Small intestine (tissue), 7 donors: ENCODE measurements around the gene DRAXIN. TPM values are rescaled to one million over a fixed set of nuclear protein-coding genes. Genes with fewer than 3 reads are reported as not detected.

ENCODE experiments used
- DNase-seq, 2 donors: peaks; one replicate each; pipeline versions ENCODE4 v3.0.0 to v3.0.0-alpha.2; 2013
- FAIRE-seq: peaks from 2 replicates; lab custom pipeline; 2012; peaks lifted over from hg19 to GRCh38; lab: Jason Lieb, UNC
- H3K27ac ChIP-seq, 3 donors: one replicate each; pipeline ENCODE4 v1.5.1; 2013; ENCODE audit warnings: low read length in 2 of 3, mild to moderate bottlenecking in 2 of 3, control low read depth in 1 of 3, inconsistent platforms in 1 of 3, low read depth in 1 of 3, moderate library complexity in 1 of 3
- H3K27me3 ChIP-seq, 3 donors: one replicate each; pipeline ENCODE4 v1.6.1; 2013; ENCODE audit warnings: low read length in 3 of 3, inconsistent platforms in 1 of 3; ENCODE audit not compliant: control insufficient read depth in 3 of 3, insufficient read depth in 3 of 3
- H3K36me3 ChIP-seq, 3 donors: one replicate each; pipeline ENCODE4 v1.6.1; 2013; ENCODE audit warnings: low read length in 3 of 3, inconsistent platforms in 1 of 3, low read depth in 1 of 3, mild to moderate bottlenecking in 1 of 3, moderate library complexity in 1 of 3; ENCODE audit not compliant: control insufficient read depth in 3 of 3, insufficient read depth in 2 of 3
- H3K4me1 ChIP-seq, 3 donors: one replicate each; pipeline ENCODE4 v1.6.1; 2013; ENCODE audit warnings: low read length in 2 of 3, inconsistent platforms in 1 of 3, low read depth in 1 of 3, mild to moderate bottlenecking in 1 of 3, moderate library complexity in 1 of 3; ENCODE audit not compliant: control insufficient read depth in 3 of 3, insufficient read depth in 2 of 3
- H3K4me3 ChIP-seq, 3 donors: one replicate each; pipeline ENCODE4 v1.5.1; 2013; ENCODE audit warnings: low read length in 3 of 3, control low read depth in 1 of 3, inconsistent platforms in 1 of 3, low read depth in 1 of 3, mild to moderate bottlenecking in 1 of 3, moderate library complexity in 1 of 3
- H3K9me3 ChIP-seq, 2 donors: one replicate each; pipeline ENCODE4 v1.6.1; 2013; ENCODE audit warnings: low read depth in 1 of 2, low read length in 1 of 2; ENCODE audit not compliant: control insufficient read depth in 2 of 2, insufficient read depth in 1 of 2
- WGBS, 3 donors: extraction: QIAGEN DNeasy Blood & Tissue Kit; methylation state at CpG; one replicate each; pipeline ENCODE4 v1.1.7; 2013; 5-methylcytosine and 5-hydroxymethylcytosine counted together
- polyA plus RNA-seq, 4 donors: library from polyadenylated mRNA; stranded (reverse) in 3 of 4; unstranded in 1 of 4; fragments of 200-250 nt in 3 of 4; fragments of 120-200 nt in 1 of 4; gene quantifications; one replicate each; pipeline versions ENCODE4 v1.2.1 to v1.2.3, GENCODE V29; 2013
- donor health status: healthy with polysubstance abuse.
- donor health status: control.
- donor health status: control.
- donor health status: Bipolar disorder and iron deficiency.
- donor health status: healthy.

Gene DRAXIN
- polyA plus RNA-seq, 4 donors = 0.07 to 0.15 TPM; not detected in 2

GRCh38 chr1:11744287-11744686 is 52.8 kb downstream of the DRAXIN start:
- H3K4me1 ChIP-seq = no peaks in the 10 kb centered on the region
- WGBS, 3 donors = 82 to 91% (median 88%) methylated on average over 9 of the region's 9 CpGs
- H3K4me3 ChIP-seq = no peak overlapping the region
- H3K36me3 ChIP-seq = peaks cover 0 to 27% (median 5%) of the 10 kb centered on the region in 3 donors
- H3K9me3 ChIP-seq = no peaks in the 10 kb centered on the region
- H3K27me3 ChIP-seq = no peaks in the 10 kb centered on the region
- H3K27ac ChIP-seq = no peak overlapping the region
- DNase-seq = no peak
- FAIRE-seq = no peak

GRCh38 chr1:11746092-11746491 is 54.6 kb downstream of the DRAXIN start:
- peaks cover 0 to 45% (median 5%) of the 10 kb centered on the region in 3 donors for H3K36me3 ChIP-seq
- no peaks in the 10 kb centered on the region for H3K9me3 ChIP-seq
- no peaks in the 10 kb centered on the region for H3K4me1 ChIP-seq
- no peak overlapping the region for H3K27ac ChIP-seq
- FAIRE-seq (no peak), DNase-seq (peak in 1 of 2 donors; percentile 38)
- no peaks in the 10 kb centered on the region for H3K27me3 ChIP-seq
- H3K4me3 ChIP-seq = no peak overlapping the region
- WGBS, 3 donors = 17 to 64% (median 46%) methylated on average over 6 of the region's 6 CpGs

- FAIRE-seq (no peak), DNase-seq (no peak)
- Histone ChIP-seq H3K9me3 (no peaks in the 10 kb centered on the region), H3K4me3 (no peak overlapping the region), H3K27ac (no peak overlapping the region), H3K36me3 (peaks cover 0 to 48% (median 5%) of the 10 kb centered on the region in 3 donors), H3K27me3 (no peaks in the 10 kb centered on the region), H3K4me1 (no peaks in the 10 kb centered on the region)
- 74 to 82% (median 79%) methylated on average over 20 of the region's 20 CpGs for WGBS, 3 donors
Observed at GRCh38 chr1:11746795-11747487, 55.4 kb downstream of the DRAXIN start.

- DNase-seq = no peak
- no peak for FAIRE-seq
- Histone ChIP-seq H3K9me3 (no peaks in the 10 kb centered on the region), H3K36me3 (peaks cover 0 to 48% (median 5%) of the 10 kb centered on the region in 3 donors), H3K27me3 (peaks cover 0 to 3% (median 0%) of the 10 kb centered on the region in 3 donors), H3K27ac (no peak overlapping the region), H3K4me1 (no peaks in the 10 kb centered on the region), H3K4me3 (no peak overlapping the region)
- 90 to 93% (median 92%) methylated on average over 22 to 27 of the region's 27 CpGs for WGBS, 3 donors
Observed at GRCh38 chr1:11748294-11749202, 57.0 kb downstream of the DRAXIN start.

GRCh38 chr1:11749203-11749689 is 57.7 kb downstream of the DRAXIN start:
- WGBS, 3 donors = 70 to 80% (median 75%) methylated on average over 9 of the region's 9 CpGs
- H3K9me3 ChIP-seq = no peaks in the 10 kb centered on the region
- no peak overlapping the region for H3K4me3 ChIP-seq
- peaks cover 0 to 3% (median 0%) of the 10 kb centered on the region in 3 donors for H3K27me3 ChIP-seq
- no peak overlapping the region for H3K27ac ChIP-seq
- no peaks in the 10 kb centered on the region for H3K4me1 ChIP-seq
- FAIRE-seq (no peak), DNase-seq (peak; percentile 29 to 41)
- H3K36me3 ChIP-seq = peaks cover 0 to 48% (median 5%) of the 10 kb centered on the region in 3 donors

- 90 to 95% (median 95%) methylated on average over 15 of the region's 15 CpGs for WGBS, 3 donors
- peaks cover 0 to 48% (median 5%) of the 10 kb centered on the region in 3 donors for H3K36me3 ChIP-seq
- FAIRE-seq = no peak
- H3K4me3 ChIP-seq = no peak overlapping the region
- H3K27ac ChIP-seq = no peak overlapping the region
- no peak for DNase-seq
- no peaks in the 10 kb centered on the region for H3K9me3 ChIP-seq
- no peaks in the 10 kb centered on the region for H3K4me1 ChIP-seq
- H3K27me3 ChIP-seq = peaks cover 0 to 3% (median 0%) of the 10 kb centered on the region in 3 donors
Observed at GRCh38 chr1:11749996-11750395, 58.5 kb downstream of the DRAXIN start.

GRCh38 chr1:11751087-11751486 is 59.6 kb downstream of the DRAXIN start:
- H3K27ac ChIP-seq = no peak overlapping the region
- DNase-seq = no peak
- H3K36me3 ChIP-seq = peaks cover 0 to 46% (median 2%) of the 10 kb centered on the region in 3 donors
- H3K9me3 ChIP-seq = no peaks in the 10 kb centered on the region
- 87 to 93% (median 90%) methylated on average over 9 of the region's 9 CpGs for WGBS, 3 donors
- peaks cover 0 to 3% (median 0%) of the 10 kb centered on the region in 3 donors for H3K27me3 ChIP-seq
- H3K4me1 ChIP-seq = no peaks in the 10 kb centered on the region
- no peak overlapping the region for H3K4me3 ChIP-seq
- no peak for FAIRE-seq

GRCh38 chr1:11752359-11753088 is 61.0 kb downstream of the DRAXIN start:
- H3K36me3 ChIP-seq = peaks cover 0 to 39% (median 0%) of the 10 kb centered on the region in 3 donors
- H3K9me3 ChIP-seq = no peaks in the 10 kb centered on the region
- DNase-seq (no peak), FAIRE-seq (no peak)
- H3K4me1 ChIP-seq = no peaks in the 10 kb centered on the region
- 53 to 62% (median 61%) methylated on average over 17 of the region's 17 CpGs for WGBS, 3 donors
- no peak overlapping the region for H3K4me3 ChIP-seq
- peaks cover 0 to 3% (median 0%) of the 10 kb centered on the region in 3 donors for H3K27me3 ChIP-seq
- H3K27ac ChIP-seq = no peak overlapping the region
